ENCODE measurements around the gene KIR3DL3.
"Not testable (repeated sequence)": the region's sequence is repeated elsewhere in the genome, so short reads cannot be mapped to it uniquely, and the experiment has no call there.

Gene KIR3DL3

DNA sequence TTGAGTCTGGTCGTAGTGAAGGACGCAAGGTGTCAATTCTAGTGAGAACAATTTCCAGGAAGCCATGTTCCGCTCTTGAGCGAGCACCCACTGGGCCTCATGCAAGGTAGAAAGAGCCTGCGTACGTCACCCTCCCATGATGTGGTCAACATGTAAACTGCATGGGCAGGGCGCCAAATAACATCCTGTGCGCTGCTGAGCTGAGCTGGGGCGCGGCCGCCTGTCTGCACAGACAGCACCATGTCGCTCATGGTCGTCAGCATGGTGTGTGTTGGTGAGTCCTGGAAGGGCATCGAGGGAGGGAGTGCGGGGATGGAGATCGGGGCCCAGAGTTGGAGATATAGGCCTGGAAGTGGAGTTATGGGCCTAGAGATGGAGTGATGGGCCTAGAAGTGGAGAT is 14.1 kb downstream of the KIR3DL3 start, which contains the start of gene KIR2DL3:
Gene KIR2DL3, plus strand, starts transcription at position 208 of the 400 bp plus-strand sequence. Its CDS starts 33 bp downstream, at position 241.
- not testable (repeated sequence) for DNase-seq

DNA sequence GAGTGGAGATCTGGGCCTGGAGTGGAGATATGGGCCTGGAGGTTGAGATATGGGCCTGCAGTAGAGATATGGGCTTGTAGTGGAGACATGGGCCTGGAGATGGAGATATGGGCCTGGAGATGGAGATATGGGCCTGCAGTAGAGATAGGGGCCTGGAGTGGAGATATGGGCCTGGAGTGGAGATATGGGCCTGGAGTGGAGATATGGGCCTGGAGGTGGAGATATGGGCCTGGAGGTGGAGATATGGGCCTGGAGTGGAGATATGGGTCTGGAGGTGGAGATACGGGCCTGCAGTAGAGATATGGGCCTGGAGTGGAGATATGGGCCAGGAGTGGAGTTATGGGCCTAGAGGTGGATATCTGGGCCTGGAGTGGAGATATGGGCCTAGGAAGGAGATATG is 14.5 kb downstream of the KIR3DL3 start:
- DNase-seq: no peak

DNA sequence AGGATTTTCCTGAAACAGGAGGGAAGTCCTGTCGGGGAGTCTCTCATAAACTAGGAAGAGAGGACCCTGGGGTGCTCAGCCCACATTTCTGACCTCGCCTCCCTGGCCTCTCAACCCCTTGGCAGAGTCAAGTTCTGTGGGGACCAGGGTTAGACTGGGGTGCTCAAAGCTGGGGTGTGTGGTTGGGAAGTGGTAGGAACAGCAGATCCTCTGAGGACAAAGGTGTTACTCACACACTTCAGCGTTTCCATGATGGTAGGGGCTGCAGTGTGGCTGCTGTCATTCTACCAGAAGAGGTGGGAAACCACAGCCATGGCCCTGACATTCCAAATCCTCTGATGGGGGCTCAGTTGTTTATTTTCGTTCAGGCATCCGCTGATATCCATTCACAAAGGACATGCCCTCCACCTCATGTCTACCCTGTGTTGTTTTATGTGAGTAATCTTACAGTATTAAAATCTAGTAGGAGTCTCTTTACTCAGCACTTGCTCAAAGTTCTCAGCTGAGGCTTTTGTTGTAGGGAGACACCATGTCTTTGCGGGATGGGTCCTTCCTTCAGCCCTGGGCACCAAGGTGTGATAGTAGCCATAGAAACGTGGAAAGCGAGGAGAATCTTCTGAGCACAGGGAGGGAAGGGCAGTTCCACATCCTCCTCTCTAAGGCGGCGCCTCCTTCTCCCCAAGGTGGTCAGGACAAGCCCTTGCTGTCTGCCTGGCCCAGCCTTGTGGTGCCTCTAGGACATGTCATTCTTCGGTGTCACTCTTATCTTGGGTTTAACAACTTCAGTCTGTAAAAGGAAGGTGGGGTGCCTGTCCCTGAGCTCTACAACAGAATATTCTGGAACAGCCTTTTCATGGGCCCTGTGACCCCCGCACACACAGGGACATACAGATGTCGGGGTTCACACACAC is 15.6 kb downstream of the KIR3DL3 start:
- no peak for DNase-seq

- not testable (repeated sequence) for DNase-seq
These were observed 17.7 kb downstream of the KIR3DL3 start for GRCh38 chr19:54741950-54742349.

DNA sequence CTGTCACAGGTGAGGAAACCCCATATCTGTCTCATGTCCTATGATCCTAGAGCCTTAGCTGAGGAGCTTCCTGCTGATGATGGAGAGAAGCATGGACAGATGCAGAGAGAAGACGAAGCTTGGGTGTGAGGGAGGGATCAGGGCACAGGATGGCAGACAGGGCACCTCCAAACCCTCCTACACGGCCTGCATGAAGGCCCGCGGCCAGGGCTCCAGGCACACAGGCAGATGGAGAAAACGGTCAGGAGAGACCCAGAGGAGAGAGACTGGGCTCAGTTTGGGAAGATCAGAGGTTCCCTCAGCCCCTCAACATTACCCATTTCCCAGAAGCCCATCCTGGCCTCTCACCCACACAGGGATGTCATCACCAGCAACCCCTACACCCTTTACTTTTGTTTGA is 19.8 kb downstream of the KIR3DL3 start:
- DNase-seq: not testable (repeated sequence)

DNA sequence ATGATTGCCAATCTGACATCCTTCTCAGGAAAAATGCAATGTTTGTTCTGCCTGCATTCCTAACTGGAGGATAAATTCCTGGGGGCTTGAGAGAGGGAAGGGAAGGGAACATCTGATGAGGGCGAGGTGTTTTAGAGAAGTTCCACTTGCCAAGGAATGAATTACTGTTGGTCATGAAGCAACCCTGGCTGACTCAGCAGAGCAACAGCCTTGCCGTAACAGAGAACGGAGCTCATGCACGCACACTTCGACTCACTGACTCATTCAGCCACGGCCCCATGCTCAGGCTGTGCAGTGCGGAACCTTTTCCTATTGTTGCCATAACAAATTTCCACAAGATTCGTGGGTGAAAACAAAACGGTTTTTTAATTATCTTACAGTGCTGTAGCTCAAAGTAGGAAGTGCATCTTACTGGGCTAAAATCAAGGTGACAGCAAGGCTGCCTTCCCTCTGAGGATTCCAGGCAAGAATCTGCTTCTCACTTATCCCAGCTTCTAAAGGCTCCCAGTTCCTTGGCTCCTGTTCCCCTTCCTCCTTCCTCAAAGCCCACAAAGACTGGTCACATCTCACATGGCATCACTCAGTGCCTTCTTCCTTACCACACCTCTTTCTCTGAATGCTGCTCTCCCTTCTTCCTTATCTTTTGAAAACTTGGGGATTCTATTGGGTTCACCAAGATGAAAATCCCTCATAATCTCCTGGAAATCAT is 23.5 kb downstream of the KIR3DL3 start:
- not testable (repeated sequence) for DNase-seq

DNA sequence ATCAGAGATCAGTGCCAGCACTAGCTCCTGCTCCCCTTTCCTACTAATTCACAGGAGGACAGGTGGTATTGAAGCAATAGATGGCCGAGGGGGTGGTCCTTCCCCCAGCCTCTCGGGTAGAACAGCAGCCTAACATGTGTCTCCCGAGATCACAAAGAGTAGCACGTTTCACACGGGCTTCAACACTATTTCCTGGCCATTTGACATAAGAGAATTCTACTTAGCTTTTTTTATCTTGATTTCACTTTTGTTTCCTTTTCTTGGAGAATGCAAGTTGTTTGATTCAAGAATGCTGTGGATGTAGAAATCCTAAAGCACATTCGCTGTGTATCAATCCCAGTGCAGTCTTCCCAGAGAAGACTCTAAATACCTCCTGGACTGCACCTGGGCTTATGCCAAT is 26.0 kb downstream of the KIR3DL3 start:
- DNase-seq: not testable (repeated sequence)

GRCh38 chr19:54756204-54757110 is 32.2 kb downstream of the KIR3DL3 start:
- not testable (repeated sequence) for DNase-seq

- DNase-seq: not testable (repeated sequence)
These were observed 34.3 kb downstream of the KIR3DL3 start for GRCh38 chr19:54758577-54758976.

DNA sequence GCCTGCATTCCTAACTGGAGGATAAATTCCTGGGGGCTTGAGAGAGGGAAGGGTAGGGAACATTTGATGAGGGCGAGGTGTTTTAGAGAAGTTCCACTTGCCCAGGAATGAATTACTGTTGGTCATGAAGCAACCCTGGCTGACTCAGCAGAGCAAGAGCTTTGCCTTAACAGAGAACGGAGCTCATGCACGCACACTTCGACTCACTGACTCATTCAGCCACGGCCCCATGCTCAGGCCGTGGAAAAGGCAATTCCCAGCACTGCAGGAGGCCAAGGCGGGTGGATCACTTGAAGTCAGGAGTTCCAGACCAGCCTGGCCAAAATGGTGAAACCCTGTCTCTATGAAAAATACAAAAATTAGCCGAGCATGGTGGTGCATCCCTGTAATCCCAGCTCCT is 40.0 kb downstream of the KIR3DL3 start:
- DNase-seq: peak; percentile 15

GRCh38 chr19:54766464-54766863 is 42.2 kb downstream of the KIR3DL3 start:
- not testable (repeated sequence) for DNase-seq

DNA sequence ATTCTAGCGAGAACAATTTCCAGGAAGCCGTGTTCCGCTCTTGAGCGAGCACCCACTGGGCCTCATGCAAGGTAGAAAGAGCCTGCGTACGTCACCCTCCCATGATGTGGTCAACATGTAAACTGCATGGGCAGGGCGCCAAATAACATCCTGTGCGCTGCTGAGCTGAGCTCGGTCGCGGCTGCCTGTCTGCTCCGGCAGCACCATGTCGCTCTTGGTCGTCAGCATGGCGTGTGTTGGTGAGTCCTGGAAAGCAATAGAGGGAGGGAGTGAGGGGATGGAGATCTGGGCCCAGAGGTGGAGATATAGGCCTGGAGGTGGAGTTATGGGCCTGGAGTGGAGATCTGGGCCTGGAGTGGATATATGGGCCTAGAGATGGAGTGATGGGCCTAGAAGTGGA is 45.4 kb downstream of the KIR3DL3 start, which contains the start of gene KIR2DL1:
Gene KIR2DL1, plus strand, starts transcription at position 148 of the 400 bp plus-strand sequence. Its CDS starts 58 bp downstream, at position 206.
- DNase-seq: not testable (repeated sequence)

- DNase-seq: not testable (repeated sequence)
These were observed 46.3 kb downstream of the KIR3DL3 start for GRCh38 chr19:54770511-54770910.

GRCh38 chr19:54771018-54771960 is 47.0 kb downstream of the KIR3DL3 start:
- DNase-seq: not testable (repeated sequence)

- not testable (repeated sequence) for DNase-seq
These were observed 48.4 kb downstream of the KIR3DL3 start for GRCh38 chr19:54772666-54773065.

- DNase-seq: not testable (repeated sequence)
These were observed 51.0 kb downstream of the KIR3DL3 start for GRCh38 chr19:54775095-54775815.

DNA sequence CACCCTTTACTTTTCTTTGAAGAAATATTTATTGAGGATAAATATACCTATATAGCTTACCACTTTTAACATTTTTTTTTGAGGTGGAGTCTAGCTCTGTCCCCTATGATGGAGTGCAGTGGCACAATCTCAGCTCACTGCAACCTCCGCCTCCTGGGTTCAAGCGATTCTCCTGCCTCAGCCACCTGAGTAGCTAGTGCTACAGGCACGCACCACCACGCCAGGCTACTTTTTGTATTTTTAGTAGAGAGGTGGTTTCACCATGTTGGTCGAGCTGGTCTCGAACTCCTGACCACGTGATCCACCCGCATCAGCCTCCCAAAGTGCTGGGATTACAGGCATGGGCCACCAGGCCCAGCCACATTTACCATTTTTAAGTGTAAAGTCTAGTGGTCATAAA is 51.6 kb downstream of the KIR3DL3 start:
- not testable (repeated sequence) for DNase-seq

DNA sequence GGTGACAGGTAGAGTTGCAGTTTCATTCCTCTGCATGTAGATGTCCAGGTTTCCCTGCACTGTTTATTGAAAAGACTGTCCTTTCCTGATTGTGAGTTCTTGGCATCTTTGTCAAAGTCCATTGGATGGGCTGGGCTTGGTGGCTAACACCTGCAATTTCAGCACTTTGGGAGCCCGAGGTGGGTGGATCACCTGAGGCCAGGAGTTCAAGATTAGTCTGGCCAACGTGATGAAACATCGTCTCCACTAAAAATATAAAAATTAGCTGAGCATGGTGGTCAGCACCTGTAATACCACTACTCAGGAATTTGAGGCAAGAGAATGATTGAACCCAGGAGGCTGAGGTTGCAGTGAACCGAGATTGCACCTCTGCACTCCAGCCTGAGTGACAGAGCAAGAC is 53.6 kb downstream of the KIR3DL3 start:
- not testable (repeated sequence) for DNase-seq

DNA sequence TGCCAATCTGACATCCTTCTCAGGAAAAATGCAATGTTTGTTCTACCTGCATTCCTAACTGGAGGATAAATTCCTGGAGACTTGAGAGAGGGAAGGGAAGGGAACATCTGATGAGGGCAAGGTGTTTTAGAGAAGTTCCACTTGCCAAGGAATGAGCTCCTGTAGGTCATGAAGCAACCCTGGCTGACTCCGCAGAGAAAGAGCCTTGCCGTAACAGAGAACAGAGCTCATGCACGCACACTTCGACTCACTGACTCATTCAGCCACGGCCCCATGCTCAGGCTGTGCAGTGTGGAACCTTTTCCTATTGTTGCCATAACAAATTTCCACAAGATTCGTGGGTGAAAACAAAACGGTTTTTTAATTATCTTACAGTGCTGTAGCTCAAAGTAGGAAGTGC is 54.7 kb downstream of the KIR3DL3 start:
- not testable (repeated sequence) for DNase-seq

GRCh38 chr19:54782916-54783315 is 58.7 kb downstream of the KIR3DL3 start:
- not testable (repeated sequence) for DNase-seq

All from RPMI8226 (cell line).